GM18511 (cell line): ENCODE data around the gene CHN2.

Experiments used
- ATAC-seq: cut with Tn5 transposase; IDR thresholded peaks from one replicate; pipeline ENCODE4 v1.9.1; 2021; ENCODE audit warnings: mild to moderate bottlenecking, moderate library complexity; ENCODE audit not compliant: unreplicated experiment

Gene CHN2

DNA sequence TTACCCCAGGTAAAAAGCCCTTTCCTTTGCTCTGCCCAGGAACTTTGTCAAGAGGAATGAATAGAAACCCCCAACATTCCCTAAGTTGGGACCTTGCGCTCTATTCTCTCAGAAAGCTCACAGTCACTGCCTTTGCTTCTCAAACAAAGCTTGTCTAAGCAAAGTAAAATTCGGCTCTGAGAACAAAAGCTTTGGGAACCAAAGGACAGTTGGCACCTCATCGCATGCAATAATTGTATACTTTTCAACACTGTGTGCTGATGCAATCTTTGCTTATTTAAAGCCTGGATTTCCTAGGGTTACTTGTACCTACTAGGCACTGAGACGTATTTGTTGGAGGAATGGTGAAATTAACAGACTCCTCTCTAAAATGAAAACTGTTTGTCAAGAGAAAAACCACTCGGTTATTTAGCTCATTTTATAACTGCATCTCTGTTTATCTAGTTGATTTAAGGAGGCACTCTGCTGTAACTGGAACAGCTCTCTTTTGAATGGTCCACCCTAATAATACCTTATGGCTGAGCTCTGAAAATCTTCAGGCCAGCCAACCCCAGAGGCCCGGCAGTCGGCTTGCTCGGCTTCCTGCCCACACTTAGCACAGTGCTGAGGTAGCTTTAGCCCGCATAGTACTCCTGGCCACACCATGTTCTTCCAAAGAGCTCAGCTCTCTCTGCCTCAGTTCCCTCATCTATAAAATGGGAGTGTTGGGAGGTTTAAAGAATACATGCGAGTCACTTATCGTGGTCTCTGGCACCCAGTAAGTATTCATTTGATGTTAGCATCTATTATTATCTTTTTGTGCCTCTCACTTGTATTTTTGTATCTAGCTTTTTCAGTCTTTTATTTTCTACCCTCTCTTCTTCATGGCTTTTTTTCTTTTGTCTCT lies 288.9 kb downstream of the CHN2 start:
- ATAC-seq = no peak

DNA sequence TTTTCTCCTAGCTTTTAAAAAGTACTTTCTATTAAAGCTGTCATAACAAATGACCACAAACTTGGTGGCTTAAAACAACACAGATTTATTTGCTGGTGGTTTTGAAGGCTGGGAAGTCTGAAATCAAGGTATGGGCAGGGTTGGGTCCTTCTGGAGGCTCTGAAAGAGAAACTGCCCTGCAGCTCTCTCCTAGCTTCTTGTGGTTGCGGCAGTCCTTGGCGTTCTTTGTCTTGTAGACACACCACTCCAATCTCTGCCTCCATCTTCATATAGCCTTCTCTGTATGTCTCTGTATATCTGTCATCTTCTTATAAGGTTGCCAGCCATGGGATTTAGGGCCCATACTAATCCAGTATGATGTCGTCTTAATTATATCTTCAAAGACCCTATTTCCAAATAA lies 289.7 kb downstream of the CHN2 start:
- no peak for ATAC-seq

DNA sequence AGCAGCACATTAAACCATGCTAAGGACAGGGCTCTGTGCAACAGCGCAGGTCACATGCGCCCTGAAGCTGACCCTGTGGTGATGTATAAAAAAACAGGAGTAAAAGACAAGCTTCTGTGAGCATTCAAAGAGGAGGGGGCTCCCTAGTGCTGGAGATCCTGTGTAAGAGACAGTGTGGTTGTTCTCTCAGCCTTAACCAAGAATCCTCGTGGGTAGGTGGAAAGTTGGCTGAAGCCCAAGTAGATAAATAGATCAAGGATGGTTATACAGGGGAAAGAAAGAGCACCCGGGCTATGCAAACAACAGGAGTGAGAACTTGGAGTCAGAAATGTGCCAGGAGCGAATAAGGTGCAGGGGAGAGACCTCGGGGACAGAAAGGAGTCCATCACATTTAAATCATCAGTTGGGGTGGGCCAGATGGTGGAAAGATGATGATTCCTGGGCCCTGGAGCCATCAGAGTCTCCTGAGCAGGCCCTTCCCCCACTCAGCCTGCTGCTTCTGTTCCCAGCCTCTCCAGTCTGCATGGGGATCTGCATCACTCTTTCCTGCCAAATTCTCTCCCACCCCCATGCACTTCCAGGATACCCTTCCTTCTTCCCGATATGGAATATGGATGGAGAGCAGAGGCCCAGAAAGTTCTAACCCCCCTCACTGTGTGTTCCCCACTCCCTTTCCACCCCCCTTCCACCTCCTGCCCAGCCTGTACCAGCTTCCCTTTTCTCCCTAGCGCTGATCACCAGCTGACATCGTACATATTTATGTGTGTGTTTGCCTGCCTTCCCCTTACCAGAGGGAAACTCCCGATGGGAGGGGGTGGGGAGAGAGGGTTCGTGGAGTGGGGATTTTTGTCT lies 291.0 kb downstream of the CHN2 start:
- no peak for ATAC-seq

DNA sequence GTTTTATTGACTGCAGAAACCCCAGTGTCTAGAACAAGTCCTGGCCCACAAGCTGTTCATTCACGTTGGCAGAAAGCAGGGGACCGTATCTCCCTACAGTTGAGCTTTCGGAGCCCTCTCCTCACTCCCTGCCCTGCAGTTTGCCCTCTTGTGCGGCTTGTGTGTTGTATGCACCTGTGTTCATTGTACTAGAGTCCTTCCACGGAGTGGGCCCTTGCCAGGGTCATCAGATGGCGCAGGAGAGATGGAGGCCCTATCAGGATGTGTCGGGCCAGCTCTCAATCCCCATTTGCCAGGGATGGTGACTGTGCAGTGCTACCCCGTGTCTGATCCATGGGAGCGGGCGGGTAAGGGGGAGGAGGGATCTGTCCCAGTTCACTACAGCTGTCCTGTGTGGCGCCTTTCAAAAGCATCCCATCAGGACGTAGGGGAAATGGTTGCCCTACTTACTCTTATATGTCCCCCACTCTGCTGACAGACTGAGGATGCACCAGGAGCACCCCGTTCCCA lies 291.7 kb downstream of the CHN2 start:
- ATAC-seq = no peak

DNA sequence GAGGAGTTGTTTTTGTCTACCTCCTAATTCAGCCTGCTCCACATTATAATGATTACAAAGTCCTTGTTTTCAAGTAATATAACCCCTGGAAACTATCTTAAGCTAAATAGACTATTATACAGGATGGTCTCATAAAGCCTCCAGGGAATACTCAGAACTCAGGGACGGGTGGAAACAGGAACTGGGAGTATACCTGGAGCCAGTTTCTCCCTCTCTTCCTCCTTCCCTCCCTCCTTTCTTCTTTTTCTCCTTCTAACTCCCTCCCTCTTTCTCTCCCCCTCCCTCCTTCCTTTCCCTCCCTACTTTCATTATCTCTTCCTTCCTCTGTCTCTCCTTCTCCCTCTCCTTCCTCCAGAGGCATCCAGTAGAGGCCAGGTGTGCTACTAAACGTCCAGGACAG lies 292.8 kb downstream of the CHN2 start:
- no peak for ATAC-seq

DNA sequence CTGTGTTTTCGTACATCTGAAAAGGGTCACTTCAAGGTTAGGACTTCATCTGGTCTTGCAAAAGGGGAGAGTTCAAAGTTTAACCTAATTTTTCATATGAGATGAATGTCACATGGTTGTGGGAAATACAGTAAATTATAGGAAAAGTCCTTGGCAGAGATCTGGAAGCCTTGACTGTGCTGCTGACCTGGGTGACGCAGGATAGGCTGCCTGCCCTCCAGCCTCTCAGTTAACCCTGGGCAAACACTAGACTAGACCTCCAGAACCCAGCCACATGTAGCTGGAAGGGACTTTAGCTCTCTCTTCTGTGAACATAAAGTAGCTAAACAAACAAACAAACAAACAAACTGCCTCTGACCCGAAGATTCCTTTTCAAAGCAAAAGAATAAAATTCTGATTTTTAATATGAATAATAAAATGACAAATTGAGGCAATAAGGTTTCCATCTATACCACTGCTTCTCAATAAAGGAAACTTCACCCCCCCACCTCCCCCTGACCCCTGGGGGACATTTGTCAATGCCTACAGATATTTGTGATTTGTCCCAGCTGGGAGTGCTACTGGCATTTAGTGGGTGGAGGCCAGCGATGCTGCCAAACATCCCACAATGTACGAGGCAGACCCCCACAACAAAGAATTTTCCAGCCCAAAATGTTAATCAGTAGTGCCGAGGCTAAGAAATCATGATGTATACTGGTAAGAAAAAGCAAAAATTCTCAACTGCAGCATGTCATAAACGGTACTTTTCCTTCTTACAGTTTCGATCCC lies 293.8 kb downstream of the CHN2 start:
- no peak for ATAC-seq

DNA sequence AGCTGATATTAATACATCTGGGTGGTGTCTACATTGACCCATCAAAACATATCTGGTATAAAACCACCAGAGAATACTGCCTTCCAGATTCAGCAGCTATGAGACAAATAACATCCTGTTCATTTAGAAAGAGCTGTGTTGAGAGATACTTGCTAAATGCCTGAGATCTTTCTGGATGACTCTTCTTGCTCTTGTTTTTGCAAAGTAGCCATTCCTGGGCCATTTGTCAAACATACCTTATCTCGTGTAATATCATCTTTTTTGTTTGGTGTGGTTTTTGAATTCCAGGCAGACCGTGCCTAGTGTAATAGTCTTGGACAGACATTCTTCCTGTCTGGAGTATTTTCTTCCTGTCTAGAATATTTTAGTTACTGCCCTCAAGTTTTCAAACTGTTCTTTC lies 294.4 kb downstream of the CHN2 start:
- ATAC-seq = no peak

DNA sequence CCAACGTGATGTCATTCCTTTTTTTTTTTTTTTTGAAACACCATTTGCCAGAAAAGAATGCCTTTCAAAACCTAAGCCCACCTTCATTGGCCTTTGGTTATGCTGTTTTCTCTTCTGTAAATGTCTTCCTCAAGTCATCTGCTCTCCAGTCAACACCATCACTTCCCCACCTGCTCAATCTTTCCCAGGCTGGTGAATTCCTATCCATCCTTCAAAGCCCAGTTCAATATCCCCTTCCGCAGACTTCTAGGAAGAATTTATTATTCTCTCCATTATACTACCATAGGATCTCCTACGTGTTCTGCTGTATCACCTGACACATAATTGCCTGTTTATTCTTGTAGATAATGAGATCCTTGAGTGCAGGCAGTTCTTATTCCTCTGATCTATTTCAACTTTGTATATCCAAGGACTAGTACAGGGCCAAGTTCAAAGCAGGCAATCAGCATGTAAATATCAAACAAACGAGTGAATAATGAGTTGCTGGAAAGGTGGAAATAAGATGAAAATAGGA lies 295.6 kb downstream of the CHN2 start:
- no peak for ATAC-seq

DNA sequence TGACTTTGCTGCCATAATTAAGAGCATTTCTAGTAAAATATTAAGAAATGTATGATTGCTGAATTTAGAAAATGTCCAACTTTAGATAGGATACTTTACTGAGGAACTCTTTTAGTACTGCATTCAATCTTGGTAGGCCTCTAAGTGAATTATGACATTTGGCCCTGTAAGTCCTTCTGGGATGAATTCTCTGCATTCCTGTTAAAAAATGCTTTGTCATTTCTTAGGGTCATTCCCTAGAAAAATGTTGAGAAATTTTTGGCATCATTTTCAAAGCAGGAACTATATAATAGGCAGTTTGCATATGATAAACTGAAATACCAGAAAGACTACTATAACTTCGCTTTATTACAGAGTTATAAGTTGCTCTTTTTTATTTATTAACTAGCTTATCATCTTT lies 299.8 kb downstream of the CHN2 start:
- no peak for ATAC-seq

DNA sequence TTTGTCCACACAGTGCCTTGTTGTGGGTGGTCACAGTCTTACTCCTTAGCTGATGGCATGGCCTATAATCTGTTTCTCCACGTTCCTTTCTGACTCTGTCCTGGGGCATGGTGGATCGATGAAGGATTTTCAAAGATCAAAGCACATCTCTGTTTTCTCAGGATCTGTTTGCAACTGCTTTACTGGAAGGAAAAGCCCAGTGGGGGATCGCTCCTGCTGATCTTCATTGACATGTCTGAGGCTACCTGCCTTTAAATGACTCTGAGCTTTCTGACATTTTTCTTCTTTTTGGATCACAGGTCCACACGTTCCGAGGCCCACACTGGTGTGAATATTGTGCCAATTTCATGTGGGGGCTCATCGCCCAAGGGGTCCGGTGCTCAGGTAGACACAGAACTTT lies 301.1 kb downstream of the CHN2 start:
- no peak for ATAC-seq

DNA sequence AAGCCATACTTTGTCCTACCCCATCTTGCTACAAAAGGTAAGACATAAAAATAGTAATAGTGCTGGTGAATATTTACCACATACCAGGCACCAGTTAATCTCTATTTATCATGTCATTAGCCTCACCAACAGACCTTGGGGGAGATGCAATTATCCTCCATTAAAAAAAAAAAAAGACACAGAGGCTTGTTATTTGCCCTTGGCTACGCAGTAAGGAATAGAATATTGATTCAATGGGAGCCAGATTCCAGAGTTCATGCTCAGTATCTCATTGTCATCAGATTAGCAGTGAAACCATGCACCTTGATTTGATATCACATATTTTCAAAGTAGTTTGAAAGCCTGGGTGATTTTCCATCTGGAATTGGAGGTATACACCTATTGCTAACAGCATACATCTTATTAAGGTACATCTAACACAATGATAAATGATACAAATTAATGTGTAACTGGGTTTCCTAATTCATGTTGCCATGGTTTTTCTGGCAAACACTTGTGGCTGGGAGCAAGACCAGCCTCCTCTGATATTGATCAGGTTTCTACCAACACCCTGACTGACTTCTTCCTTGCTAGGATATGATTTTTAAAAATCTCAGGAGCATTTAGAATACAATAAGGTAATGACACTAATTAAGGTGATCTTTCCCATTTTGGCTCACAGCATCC lies 301.9 kb downstream of the CHN2 start:
- ATAC-seq = no peak

DNA sequence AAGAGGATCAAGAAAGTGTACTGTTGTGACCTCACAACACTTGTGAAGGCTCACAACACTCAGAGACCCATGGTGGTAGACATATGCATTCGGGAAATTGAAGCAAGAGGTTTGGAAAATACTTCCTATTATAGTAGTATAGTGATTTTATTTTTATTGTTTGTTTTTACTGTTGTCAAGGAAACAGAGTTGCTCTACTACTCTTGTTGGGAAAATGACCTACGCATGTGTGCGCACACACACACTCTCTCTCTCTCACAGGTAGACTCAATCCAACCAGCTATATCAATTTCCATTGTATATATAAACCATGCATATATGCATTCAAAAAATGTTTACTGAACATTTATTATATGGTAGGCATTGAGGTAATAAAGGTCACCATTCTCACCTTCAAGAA lies 305.4 kb downstream of the CHN2 start:
- no peak for ATAC-seq

DNA sequence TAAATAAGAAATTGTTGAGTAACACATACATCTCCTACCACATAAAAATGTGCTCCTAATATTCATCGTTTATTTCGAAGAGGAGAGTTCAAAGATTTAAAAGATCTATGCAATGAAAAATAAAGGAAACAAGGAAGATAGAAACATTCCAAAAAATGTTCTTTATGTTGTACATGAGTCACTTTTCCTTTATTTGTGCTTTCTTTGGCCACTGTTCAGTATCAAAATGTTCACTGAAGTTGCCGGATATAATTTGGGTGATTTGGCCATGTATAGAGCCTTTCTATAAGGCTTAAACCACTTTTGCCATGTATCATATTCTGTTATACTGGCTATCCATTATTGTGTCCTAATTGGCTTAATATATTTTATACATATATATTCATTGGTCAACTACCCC lies 306.1 kb downstream of the CHN2 start:
- ATAC-seq = no peak

DNA sequence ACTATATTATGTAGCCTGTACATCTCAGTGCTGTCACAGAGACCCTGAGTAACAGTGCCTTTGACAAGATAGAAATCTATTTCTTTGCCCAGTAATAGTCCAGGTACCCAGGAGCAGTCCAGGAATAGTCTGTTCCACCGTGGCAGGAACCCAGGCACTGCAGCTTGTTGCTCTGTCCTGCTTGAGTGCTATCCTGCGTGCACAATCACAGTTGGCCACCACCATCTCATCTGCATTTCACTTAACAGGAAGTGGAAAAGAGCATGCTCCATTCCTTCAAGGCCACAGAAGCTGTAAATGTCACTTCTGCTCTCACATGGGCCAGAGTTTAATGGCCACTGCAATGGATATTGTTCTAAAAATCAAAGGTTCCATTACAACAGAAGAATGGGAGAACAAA lies 307.6 kb downstream of the CHN2 start:
- ATAC-seq = no peak

DNA sequence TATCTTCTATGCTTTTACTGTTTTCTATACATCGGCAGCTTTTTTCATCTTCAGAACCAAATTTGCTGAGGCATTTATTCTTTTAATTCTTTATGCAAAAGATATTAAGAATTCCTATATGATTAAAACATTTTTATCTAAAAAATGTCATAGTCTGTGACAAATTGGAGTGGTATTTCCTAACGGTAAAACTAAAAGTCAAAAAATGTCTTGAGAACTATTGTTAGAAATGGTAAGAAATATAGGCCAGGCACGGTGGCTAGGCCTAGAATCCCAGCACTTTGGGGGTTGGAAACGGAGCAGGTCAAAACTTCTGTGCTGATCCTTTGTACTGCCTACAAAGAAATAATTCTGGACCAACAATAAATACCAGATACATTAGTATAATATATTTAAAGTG lies 311.4 kb downstream of the CHN2 start:
- ATAC-seq = no peak

DNA sequence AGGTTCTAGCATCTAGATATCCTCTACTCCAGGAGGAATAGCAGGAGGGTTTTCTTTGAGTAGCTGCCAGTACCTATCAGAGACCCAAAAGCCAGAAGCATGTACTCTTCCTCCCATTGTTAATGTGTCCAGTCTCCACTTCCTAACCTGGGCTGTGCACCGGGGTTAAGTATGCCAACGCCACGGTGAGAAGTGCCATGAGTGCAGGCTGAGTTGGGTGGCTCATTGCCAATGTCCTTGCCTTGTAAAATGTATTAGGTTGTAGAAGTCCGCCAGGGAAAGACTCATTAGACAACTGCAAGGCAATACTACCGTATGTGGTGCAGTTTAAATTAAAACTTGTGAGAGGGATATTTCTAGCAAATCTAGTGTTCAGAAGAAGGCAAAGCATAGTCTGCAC lies 314.0 kb downstream of the CHN2 start:
- no peak for ATAC-seq

DNA sequence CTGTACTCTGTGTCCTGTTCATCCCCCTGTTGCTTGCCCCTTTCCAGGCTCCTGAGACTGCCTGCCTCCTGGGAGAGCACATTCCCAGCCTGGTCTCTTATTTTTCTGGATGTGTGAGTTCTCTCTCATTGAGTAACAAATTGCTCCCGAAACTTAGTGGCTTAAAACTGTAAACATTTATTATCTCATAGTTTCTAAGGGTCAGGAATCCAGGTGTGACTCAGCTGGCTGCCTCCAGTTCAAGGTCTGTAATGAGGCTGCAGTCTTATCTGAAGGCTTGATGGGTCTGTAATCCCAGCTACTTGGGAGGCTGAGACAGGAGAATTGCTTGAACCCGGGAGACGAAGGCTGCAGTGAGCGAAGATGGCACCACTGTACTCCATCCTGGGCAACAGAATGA lies 315.5 kb downstream of the CHN2 start:
- no peak for ATAC-seq

DNA sequence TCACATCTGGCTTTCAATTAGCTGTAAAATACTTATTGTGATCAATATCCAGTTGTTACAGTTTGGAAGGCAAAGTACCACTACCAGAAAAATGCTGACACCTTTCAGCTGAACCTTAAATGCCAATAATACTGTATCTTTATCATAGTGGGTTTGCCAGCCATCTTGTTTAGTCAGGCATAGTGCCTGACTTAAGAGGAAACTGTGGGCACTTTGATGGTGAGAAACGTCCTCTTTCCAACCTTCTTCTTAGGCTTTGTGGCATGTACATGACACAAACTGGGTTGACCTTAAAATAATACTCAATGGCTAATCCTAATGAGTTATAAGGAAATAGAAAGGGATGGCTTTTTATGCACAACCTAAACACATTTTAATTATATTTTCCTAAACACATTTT lies 316.8 kb downstream of the CHN2 start:
- ATAC-seq = no peak

DNA sequence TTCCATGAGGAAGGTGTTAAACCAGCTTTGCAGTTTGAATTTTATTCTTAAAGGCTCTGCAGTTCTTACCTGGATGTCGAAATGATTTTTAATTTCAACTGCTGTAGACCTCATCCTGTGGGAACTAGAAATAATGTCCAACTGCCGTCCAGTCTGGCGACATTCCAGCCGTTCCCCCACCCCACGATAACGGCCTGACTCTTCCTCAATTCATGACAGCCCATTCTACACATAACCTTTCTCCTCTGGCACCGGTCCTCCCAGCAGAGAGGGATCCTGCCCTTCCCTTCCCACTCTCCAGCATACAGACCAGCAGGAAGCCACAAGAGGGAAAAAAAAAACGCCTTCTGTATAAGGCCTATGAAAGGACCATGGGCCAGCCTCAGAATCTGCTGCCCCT lies 317.3 kb downstream of the CHN2 start:
- ATAC-seq = no peak

DNA sequence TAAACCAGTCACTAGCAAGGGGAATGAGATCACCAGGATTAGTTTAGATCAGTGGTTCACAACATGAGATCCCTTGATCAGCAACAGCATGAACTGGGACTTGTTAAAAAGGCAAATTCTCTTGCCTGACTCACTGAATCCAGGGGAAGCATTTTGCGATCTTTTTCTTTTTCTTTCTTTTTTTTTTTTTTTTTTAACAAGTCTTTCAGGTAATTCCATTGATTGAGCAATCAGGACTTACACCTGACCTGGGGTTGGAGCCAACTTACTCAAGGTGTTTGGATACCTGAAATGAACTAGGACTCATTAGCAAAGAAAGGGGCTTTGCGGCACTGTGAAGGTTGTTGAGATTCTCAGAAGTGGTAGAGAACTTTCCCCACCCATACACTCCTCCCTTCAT lies 321.9 kb downstream of the CHN2 start:
- ATAC-seq = no peak
